ES-I3 (cell line): ENCODE data around the gene ZNF182.
"Not testable (repeated sequence)": the region's sequence is repeated elsewhere in the genome, so short reads cannot be mapped to it uniquely, and the experiment has no call there.

Experiments used
- H3K36me3 ChIP-seq: 2 replicates; pipeline ENCODE4 v1.6.1; 2013; ENCODE audit warnings: mild to moderate bottlenecking, low read length, control low read depth, moderate library complexity; ENCODE audit not compliant: insufficient read depth
- H3K4me1 ChIP-seq: 2 replicates; pipeline ENCODE4 v1.6.1; 2013; ENCODE audit warnings: mild to moderate bottlenecking, control low read depth, low read length; ENCODE audit not compliant: insufficient read depth
- H3K9ac ChIP-seq: 2 replicates; pipeline ENCODE4 v1.6.1; 2013; ENCODE audit warnings: low read depth, mild to moderate bottlenecking, low read length, moderate library complexity
- H3K9me3 ChIP-seq: 2 replicates; pipeline ENCODE4 v1.6.1; 2013; ENCODE audit warnings: mild to moderate bottlenecking, low read length, moderate library complexity; ENCODE audit not compliant: control insufficient read depth, insufficient read depth

Gene ZNF182

DNA sequence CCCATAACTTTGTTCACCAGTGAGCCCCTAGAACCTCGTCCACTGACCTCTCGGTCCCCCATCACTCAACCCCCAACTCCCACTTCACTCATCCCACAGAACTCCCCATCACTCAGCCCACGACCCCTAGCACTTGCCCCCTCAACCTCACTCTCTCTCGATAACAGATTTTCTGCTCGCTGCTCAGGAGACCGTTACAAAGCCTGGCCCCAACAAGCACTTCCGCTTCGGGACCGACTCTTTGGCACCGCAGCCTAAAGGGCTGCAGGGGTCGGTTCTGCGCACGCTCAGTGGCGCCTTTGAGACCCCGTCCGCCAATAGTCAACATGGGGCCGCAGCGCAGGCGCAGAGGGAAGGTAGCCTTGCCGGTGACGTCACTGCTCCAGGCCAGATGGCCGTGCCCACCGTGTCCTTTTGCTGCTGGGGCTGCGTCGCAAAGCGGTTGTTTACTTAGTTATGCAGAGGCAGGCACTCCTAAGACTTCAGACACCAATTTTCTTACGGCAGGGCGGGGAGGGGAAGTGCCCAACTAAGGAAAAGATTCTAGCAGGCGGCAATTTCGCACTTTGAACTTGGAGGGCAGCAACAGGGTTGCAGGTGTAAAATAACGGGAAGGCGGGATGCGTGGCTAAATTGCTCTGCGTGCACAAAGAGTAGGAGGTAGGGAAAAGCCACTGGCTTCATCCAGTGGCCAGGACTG is at the start of gene ZNF182:
ZNF182 (minus strand) TSS at position 232 of the 700 bp plus-strand sequence. CDS start 1,380 bp downstream, outside the sequence.
- H3K4me1 ChIP-seq = no peaks in the 10 kb centered on the region
- H3K9ac ChIP-seq = peak within 1 kb of the TSS; percentile 59; the same call in 1 of the 2 replicates
- H3K36me3 ChIP-seq = no peaks in the 10 kb centered on the region
- H3K9me3 ChIP-seq = no peaks in the 10 kb centered on the region

DNA sequence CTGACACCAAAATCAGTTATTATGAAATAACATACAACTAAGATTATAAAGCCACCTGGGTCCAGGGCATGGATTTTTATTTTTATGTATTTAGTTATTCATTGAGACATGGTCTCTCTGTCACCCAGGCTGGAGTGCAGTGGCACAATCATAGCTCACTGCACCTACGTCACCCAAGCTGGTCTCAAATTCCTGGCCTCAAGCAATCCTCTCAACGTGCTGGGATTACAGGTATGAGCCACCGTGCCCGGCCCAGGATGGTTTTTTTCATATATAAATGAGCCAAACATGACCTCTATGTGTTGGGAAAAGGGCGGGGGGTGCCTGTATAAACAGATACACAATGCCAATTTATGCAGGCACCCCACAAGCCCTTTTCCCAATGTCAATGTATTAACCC is 43.1 kb upstream of the ZNF182 start:
- Histone ChIP-seq H3K4me1 (peaks cover 17% of the 10 kb centered on the region), H3K36me3 (no peaks in the 10 kb centered on the region), H3K9me3 (no peaks in the 10 kb centered on the region), H3K9ac (no peak overlapping the region)

DNA sequence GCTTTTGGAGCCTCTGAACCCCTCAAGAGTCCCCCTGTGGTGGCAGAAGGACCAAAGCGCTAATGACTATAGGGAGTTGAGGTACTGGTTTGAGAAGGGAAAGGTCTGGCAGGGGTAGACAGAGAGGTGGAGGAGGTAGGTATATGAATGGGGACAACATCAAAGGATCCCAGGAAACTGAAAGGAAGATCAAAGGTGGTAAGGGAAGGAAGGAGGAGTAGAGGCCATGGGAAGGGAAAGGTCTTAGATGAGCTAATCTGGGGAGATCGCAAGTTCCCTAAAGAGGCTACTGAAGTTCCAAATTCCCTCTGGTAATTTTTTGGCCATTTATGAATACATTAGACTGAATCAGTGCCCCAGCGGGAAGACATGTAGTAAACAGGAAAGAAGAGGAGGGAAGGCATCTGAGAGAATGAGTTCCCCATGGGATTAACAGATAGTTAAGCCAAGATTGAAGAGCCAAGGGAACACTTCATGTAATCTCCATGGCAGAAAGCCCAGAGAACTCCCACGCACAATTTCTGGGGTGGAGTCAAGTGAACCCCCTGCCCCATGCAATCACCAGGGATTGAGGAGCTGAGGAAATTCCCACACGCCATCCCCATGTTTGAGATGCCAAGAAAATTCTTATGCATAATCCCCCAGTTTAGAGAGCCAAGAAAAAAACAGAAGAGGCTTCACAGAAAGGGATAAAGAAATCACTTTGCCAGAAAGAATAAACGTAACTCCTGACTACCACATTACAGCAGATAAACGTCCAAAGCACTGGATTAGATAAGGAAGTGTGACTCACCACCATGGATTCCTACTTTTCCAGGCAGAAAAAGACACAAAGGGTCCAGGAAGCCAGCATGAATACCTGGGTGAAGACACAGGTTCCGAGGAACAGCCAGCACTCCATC is 41.9 kb upstream of the ZNF182 start:
- Histone ChIP-seq H3K9me3 (no peaks in the 10 kb centered on the region), H3K4me1 (peaks cover 17% of the 10 kb centered on the region), H3K9ac (no peak overlapping the region), H3K36me3 (no peaks in the 10 kb centered on the region)

DNA sequence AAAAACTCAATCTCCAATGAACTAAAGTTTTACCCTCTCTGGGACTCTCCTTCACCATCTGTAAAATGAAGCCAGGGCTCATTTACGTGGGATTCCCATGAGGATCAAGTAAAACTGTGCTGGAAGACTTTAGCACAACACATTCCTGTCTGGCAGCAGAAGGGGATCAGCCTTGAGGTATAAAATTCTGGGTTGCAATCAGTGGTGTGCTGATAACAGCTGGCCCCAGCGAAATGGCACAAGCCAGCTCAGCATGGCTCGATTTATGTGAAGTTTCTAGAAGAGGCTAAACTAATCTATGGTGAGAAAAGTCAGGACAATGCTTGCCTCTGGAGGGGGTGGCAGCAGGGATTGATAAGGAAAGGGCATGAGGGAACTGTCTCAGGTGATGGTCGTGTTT is 39.3 kb upstream of the ZNF182 start:
- H3K36me3 ChIP-seq = no peaks in the 10 kb centered on the region

DNA sequence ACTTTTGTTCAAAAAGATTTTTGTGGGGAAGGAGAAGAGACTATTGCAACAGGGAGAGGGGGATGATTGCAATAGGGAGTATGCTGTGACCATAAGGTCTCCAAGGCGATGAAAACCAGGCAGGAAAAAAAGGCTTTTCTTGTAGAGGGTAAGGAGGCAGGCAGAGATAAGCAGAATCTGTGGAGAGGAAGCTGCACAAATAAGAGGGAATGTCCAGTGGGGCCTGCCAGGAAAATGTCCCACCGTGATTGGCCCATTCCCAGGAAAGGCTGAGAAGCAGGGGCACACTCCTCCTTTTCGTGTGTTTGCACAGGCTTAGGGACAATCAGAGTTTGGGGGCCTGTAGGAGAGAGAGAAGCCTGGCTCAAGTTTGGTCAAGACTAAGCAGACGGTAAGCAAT is 32.1 kb upstream of the ZNF182 start:
- H3K9me3 ChIP-seq = no peaks in the 10 kb centered on the region
- H3K36me3 ChIP-seq = no peaks in the 10 kb centered on the region
- H3K4me1 ChIP-seq = no peaks in the 10 kb centered on the region
- no peak overlapping the region for H3K9ac ChIP-seq

More for the DNA sequence above, 39.3 kb upstream of the ZNF182 start:
- no peaks in the 10 kb centered on the region for H3K9me3 ChIP-seq
- peaks cover 17% of the 10 kb centered on the region for H3K4me1 ChIP-seq
- H3K9ac ChIP-seq = no peak overlapping the region

DNA sequence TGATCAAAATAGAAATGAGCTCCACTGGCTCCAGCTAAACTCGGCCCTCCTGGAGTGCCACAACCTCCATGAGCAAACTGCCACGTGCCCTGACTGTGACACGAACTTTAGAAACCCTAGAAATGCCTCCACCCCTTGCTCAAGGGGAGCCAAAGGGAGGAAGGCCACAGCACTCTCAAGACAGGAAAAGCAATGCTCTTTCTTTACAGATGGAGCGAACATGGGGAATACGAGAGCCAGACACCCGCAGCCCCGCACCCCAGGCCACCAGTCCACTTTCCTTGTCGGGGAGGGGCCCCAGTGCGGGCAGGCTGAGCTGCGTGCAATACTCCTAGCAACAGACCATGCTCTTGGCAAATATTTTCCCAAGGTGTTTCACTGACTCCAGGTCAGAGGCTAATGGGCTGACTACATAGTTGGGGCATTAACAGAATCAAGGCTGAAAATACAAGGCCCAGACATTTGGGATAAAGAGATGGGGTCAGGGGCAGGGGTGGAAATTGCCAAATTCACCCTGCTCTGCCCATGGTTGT is 26.9 kb upstream of the ZNF182 start:
- not testable (repeated sequence) for H3K36me3 ChIP-seq, H3K9me3 ChIP-seq, H3K4me1 ChIP-seq, H3K9ac ChIP-seq

DNA sequence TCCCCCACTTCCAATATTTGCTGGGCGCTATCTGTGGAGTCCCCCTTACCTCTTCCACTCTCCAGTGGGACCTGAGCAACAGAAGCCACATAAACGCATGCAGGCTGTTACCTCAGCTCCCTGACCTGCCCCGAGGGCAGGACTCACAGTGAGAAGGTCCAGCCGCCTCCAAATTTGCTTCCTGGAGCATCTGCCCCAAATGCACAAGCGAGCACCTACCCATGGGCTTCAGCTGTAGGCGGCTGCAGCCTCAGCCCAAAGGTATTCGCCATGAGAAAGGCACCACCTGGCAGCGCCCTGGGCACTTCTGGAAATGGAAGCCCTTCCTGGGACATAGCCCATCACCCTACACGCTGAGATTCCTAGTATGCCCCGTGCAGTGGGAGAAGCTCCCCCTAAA is 26.4 kb upstream of the ZNF182 start:
- Histone ChIP-seq H3K4me1 (peaks cover 5% of the 10 kb centered on the region; the same call in 1 of the 2 replicates), H3K9me3 (no peaks in the 10 kb centered on the region), H3K36me3 (no peaks in the 10 kb centered on the region), H3K9ac (no peak overlapping the region)

DNA sequence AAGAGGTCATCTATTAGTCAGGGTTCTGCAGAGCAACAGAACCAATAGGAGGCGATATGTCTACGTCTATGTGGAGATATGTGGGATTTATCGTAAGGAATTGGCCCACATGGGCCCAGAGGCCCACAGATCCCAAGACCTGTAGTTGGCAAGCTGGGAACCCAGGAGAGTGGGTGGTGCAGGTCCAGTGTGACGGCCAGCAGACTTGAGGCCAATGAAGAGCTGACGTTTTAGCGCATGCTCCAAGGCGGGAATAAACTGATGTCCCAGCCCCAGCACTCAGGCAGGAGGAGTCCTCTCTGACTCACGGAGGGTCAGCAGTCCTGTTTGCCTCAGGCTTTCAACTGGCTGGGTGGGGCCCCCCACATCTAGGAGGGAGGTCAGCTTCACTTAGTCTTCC is 24.3 kb upstream of the ZNF182 start:
- Histone ChIP-seq H3K4me1 (peaks cover 5% of the 10 kb centered on the region; the same call in 1 of the 2 replicates), H3K36me3 (no peaks in the 10 kb centered on the region)

DNA sequence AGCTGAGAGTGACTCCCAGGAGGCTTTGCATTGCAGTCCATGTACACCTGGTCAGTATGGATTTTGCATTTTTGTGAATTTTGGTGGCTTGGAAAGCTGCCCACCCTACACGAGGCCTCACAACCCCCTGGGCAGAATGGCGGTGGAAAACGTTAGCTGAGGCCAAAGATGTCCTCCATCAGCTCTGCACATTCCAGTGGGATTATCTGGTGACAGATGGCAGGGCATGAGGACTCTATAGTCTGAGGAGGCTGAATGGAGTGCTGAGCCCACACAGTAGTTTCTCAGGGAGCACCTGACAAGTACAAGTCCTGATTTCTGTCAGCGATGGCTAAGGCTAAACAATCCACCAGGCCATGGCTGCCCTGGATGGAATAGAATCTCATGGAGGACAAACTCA is 23.8 kb upstream of the ZNF182 start:
- H3K9me3 ChIP-seq, H3K36me3 ChIP-seq, H3K4me1 ChIP-seq, H3K9ac ChIP-seq: not testable (repeated sequence)

More for the DNA sequence above, 24.3 kb upstream of the ZNF182 start:
- no peaks in the 10 kb centered on the region for H3K9me3 ChIP-seq
- no peak overlapping the region for H3K9ac ChIP-seq

DNA sequence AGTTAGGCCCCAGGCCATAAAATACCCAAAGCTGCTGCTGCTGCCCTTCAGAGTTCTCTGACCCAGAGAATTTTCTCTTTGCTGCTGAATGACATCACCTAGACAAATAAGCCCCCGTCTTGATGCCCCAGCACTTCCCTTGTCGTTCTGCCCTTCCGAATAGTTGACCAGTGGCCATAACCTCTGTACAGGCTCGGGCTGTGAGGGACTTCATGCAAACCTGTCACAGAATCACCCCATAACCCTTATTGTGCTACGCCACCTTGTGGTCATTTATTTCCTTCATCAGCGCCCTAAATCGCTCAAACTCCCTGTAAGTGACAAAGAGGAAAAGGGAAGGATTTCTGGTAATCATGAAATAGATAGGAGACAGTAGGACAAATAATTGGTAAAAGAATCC is 21.8 kb upstream of the ZNF182 start:
- no peak overlapping the region for H3K9ac ChIP-seq

DNA sequence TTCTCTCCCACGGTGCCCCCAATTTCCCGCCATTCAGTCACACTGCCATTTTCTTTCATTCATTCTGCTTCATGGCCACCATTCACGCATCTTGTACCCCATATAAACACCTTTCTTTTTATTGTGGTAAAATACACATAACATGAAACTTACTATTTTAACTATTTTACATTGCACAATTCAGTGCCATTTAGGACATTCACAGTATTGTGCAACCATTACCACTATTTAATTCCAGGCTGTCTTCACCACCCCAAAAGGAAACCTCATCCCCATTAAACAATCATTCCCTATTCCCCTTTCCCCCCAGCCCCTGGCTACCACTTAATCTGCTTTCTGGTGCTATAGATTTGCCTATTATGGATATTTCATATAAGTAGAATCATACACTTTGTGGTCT is 18.9 kb upstream of the ZNF182 start:
- 0 out of 2 replicates have a peak, but pooled peaks cover 5% of the 10 kb centered on the region for H3K4me1 ChIP-seq
- peaks cover 4% of the 10 kb centered on the region for H3K9me3 ChIP-seq
- H3K9ac ChIP-seq = no peak overlapping the region
- H3K36me3 ChIP-seq = no peaks in the 10 kb centered on the region

More for the DNA sequence above, 21.8 kb upstream of the ZNF182 start:
- no peaks in the 10 kb centered on the region for H3K36me3 ChIP-seq
- H3K9me3 ChIP-seq = peaks cover 4% of the 10 kb centered on the region
- peaks cover 5% of the 10 kb centered on the region; the same call in 1 of the 2 replicates for H3K4me1 ChIP-seq

DNA sequence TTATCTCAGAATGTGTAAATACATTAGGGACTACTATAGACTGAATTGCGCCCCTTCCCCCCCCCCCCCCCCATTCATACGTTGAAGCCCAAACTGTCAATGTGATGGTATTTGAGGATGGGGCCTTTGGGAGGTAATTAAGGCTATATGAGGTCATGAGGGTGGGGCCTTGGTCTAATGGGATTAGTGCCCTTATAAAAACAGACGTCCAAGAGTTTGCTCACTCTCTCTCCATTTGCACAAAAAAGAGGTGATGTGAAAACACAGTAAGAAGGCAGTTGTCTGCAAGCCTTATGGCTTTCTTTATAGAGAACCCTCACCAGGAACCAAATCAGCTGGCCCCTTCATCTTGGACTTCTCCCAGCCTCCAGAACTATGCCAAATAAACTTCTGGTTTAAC is 18.3 kb upstream of the ZNF182 start:
- Histone ChIP-seq H3K4me1 (0 out of 2 replicates have a peak, but pooled peaks cover 5% of the 10 kb centered on the region), H3K9me3 (peaks cover 4% of the 10 kb centered on the region), H3K36me3 (no peaks in the 10 kb centered on the region), H3K9ac (no peak overlapping the region)

DNA sequence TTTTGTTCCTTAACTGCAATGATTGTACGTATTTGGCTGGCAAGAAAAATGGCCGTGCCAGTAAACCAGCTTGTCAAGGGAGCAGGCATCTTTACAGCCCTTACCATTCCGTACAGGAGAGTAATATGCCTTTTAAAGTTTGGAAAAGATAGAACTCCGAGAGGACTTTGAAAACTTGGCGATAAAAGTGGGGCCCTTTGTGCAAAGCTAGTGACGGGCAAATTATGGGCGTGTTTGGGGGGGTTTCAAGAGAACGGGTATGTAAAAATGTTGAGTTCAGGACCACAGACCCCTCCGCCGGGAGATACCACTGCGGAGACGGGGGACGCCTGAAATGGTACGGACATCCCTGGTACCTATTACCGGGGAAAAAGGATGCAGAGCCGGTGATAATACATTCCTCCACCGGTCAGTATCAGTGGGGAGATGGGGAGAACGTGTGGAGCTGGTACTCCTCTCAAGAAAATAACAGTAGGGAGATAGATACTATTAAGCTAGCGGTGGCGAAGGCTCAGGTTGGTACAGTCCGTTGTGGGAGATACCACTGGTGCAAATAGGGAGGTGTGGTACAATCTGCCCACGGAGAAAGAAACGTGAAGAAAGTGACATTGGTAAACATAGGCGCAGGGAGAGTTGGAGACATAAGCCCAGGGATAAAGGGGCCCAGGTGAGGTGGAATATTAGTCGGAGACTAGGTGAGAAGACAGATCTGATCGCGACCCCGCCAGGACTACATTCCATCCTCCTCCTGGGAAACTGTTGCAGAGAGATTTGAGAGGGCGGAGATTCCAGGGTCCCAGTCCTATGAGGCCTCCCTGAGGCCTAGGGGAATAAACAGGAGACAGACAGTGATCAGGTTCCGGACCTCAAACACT is 17.5 kb upstream of the ZNF182 start:
- H3K9me3 ChIP-seq = peaks cover 4% of the 10 kb centered on the region
- peak overlapping the region; percentile 97 for H3K9ac ChIP-seq
- H3K4me1 ChIP-seq = 0 out of 2 replicates have a peak, but pooled peaks cover 2% of the 10 kb centered on the region
- no peaks in the 10 kb centered on the region for H3K36me3 ChIP-seq

DNA sequence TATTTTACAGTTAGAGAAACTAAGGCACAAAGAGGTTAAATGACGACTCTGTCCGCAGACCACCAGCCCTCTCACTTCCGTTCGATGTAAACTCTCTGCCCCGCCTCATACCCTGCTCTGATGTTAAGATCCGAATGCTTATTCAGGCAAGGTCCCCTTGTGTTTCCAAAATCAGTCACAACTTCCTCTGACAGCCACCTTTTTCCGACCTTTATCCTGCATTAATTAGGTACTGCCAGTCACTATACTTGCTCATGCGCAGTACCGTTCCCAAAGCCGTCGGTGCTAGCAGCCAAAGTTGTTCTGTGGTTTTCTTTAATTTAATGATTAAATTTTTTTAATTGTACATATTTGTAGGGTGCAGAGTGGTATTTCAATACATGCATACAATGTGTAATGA is 16.7 kb upstream of the ZNF182 start:
- H3K9ac ChIP-seq = peak overlapping the region; percentile 97; the same call in 1 of the 2 replicates
- H3K36me3 ChIP-seq, H3K9me3 ChIP-seq, H3K4me1 ChIP-seq: not testable (repeated sequence)
